ENCODE results near the gene ECE1. TPM values are rescaled to one million over a fixed set of nuclear protein-coding genes. Genes with fewer than 3 reads are reported as not detected.

ECE1 gene
- total and polyA plus RNA-seq, 2 of the 13 experiments (the other 11 are each of a cell fraction or from before 2014, with no cell fraction given), result 13.5 to 21.2 TPM

GRCh38 chr1:21312407-21312992, 22.2 kb upstream of the ECE1 start (continued):
- TF ChIP-seq, protein P1, sequence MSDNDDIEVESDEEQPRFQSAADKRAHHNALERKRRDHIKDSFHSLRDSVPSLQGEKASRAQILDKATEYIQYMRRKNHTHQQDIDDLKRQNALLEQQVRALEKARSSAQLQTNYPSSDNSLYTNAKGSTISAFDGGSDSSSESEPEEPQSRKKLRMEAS (IDR thresholded peaks at IDR 0.05), result peak; percentile 95
- peak; percentile 74 for TF ChIP-seq SMAD3 (CRISPR knock-in tag; IDR thresholded peaks at IDR 0.05)
- peak; percentile 83 for TF ChIP-seq FOXP4 (CRISPR knock-in tag; IDR thresholded peaks at IDR 0.05)
- peak; percentile 68; the same call in 1 of the 2 replicates for TF ChIP-seq FOXK1 (CRISPR knock-in tag; IDR thresholded peaks at IDR 0.05; ENCODE audit: borderline replicate concordance, low read depth)
- 0 out of 2 replicates have a peak, but pooled peaks have one; percentile 33 for TF ChIP-seq BORCS8-MEF2B (CRISPR knock-in tag; IDR thresholded peaks at IDR 0.05)
- TF ChIP-seq ZNF574 (CRISPR knock-in tag; IDR thresholded peaks at IDR 0.05), result peak; percentile 59
- 0 out of 2 replicates have a peak, but pooled peaks have one; percentile 50 for TF ChIP-seq ZSCAN9 (CRISPR knock-in tag; IDR thresholded peaks at IDR 0.05; ENCODE audit: borderline replicate concordance)
- TF ChIP-seq, protein P2, sequence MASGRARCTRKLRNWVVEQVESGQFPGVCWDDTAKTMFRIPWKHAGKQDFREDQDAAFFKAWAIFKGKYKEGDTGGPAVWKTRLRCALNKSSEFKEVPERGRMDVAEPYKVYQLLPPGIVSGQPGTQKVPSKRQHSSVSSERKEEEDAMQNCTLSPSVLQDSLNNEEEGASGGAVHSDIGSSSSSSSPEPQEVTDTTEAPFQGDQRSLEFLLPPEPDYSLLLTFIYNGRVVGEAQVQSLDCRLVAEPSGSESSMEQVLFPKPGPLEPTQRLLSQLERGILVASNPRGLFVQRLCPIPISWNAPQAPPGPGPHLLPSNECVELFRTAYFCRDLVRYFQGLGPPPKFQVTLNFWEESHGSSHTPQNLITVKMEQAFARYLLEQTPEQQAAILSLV (CRISPR knock-in tag; IDR thresholded peaks at IDR 0.05; ENCODE audit: borderline replicate concordance), result no peak
- TF ChIP-seq, protein P3, sequence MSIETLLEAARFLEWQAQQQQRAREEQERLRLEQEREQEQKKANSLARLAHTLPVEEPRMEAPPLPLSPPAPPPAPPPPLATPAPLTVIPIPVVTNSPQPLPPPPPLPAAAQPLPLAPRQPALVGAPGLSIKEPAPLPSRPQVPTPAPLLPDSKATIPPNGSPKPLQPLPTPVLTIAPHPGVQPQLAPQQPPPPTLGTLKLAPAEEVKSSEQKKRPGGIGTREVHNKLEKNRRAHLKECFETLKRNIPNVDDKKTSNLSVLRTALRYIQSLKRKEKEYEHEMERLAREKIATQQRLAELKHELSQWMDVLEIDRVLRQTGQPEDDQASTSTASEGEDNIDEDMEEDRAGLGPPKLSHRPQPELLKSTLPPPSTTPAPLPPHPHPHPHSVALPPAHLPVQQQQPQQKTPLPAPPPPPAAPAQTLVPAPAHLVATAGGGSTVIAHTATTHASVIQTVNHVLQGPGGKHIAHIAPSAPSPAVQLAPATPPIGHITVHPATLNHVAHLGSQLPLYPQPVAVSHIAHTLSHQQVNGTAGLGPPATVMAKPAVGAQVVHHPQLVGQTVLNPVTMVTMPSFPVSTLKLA (IDR thresholded peaks at IDR 0.05), result peak; percentile 89
- peak; percentile 93 for TF ChIP-seq ZMYM3 (CRISPR knock-in tag; IDR thresholded peaks at IDR 0.05)
- TF ChIP-seq ZNF879 (CRISPR knock-in tag; IDR thresholded peaks at IDR 0.05), result no peak
- 0 out of 2 replicates have a peak, but pooled peaks have one; percentile 18 for TF ChIP-seq ZFX (CRISPR knock-in tag; IDR thresholded peaks at IDR 0.05; ENCODE audit: low read depth)
- no peak for TF ChIP-seq ZNF180 (CRISPR knock-in tag; IDR thresholded peaks at IDR 0.05; ENCODE audit: borderline replicate concordance, low read depth)
- TF ChIP-seq, protein P4, sequence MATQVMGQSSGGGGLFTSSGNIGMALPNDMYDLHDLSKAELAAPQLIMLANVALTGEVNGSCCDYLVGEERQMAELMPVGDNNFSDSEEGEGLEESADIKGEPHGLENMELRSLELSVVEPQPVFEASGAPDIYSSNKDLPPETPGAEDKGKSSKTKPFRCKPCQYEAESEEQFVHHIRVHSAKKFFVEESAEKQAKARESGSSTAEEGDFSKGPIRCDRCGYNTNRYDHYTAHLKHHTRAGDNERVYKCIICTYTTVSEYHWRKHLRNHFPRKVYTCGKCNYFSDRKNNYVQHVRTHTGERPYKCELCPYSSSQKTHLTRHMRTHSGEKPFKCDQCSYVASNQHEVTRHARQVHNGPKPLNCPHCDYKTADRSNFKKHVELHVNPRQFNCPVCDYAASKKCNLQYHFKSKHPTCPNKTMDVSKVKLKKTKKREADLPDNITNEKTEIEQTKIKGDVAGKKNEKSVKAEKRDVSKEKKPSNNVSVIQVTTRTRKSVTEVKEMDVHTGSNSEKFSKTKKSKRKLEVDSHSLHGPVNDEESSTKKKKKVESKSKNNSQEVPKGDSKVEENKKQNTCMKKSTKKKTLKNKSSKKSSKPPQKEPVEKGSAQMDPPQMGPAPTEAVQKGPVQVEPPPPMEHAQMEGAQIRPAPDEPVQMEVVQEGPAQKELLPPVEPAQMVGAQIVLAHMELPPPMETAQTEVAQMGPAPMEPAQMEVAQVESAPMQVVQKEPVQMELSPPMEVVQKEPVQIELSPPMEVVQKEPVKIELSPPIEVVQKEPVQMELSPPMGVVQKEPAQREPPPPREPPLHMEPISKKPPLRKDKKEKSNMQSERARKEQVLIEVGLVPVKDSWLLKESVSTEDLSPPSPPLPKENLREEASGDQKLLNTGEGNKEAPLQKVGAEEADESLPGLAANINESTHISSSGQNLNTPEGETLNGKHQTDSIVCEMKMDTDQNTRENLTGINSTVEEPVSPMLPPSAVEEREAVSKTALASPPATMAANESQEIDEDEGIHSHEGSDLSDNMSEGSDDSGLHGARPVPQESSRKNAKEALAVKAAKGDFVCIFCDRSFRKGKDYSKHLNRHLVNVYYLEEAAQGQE (IDR thresholded peaks at IDR 0.05; ENCODE audit: borderline replicate concordance in 1 of 2, low read depth in 1 of 2, low read length in 2 of 2), result 0 out of 4 replicates have a peak, but pooled peaks of 1 of the 2 experiments have one; percentile 32

All from HepG2 (cell line).